Left ventricle myocardium inferior (tissue), 1 donor: ENCODE measurements around the gene ZNF683. TPM values are rescaled to one million over a fixed set of nuclear protein-coding genes. Genes with fewer than 3 reads are reported as not detected.

ENCODE experiments used
- DNase-seq: peaks from one replicate; pipeline ENCODE4 v3.0.0-alpha.2; 2020
- H3K27ac ChIP-seq: fragments of 200-600 bp; replicated peaks from 2 replicates; pipeline ENCODE4 v1.8.0; 2021
- H3K27me3 ChIP-seq: fragments of 200-600 bp; 2 replicates; pipeline ENCODE4 v1.8.0; 2021; ENCODE audit warnings: low read depth
- H3K36me3 ChIP-seq: fragments of 200-600 bp; 2 replicates; pipeline ENCODE4 v1.8.0; 2021
- H3K4me1 ChIP-seq: fragments of 200-600 bp; 2 replicates; pipeline ENCODE4 v1.8.0; 2021
- H3K4me3 ChIP-seq: fragments of 200-600 bp; 2 replicates; pipeline ENCODE4 v1.8.0; 2021; ENCODE audit warnings: mild to moderate bottlenecking, moderate library complexity
- H3K9me3 ChIP-seq: fragments of 200-600 bp; replicated peaks from 2 replicates; pipeline ENCODE4 v1.8.0; 2021
- intact Hi-C: fragments of 100-400 bp; cut with micrococcal nuclease; formaldehyde crosslinking; loops from one replicate; pipeline ENCODE4 v1.11.0; 2022
- total RNA-seq: library from RNA; stranded (reverse); fragmentation: NEBNext Ultra II Directional; extraction: Animal tissue kit (Norgen Biotek cat#: 25700); gene quantifications from one replicate; pipeline ENCODE4 v1.2.1, GENCODE V29; 2021
- TF ChIP-seq, protein P1 (sequence below): fragments of 200-600 bp; IDR thresholded peaks from 2 replicates; pipeline ENCODE4 v1.8.0; 2021; ENCODE audit warnings: antibody characterized with exemption, mild to moderate bottlenecking, borderline replicate concordance
- donor health status: DM: no; HTN: yes; CAD: no; lungs with severe emphysema.

The ZNF683 gene
- total RNA-seq, 1 donor from 2014 or later = not detected

DNA sequence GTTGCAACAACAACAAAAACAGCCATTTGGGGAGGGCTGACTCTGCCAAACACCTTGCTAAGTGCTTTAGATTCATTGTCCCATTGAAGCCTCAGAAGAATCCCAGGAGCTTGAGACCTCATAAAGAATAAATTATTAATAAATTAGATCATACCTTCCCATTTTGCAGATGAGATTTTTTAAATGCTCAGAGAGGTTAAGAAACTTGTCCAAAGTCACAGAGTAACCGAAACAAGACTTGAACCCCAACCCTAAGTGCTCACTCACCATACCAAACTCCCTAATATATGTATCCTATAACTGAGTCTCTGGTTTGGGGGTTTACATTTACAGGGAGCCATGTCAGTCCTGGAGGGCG lies 22.2 kb downstream of the ZNF683 start:
- Histone ChIP-seq H3K36me3 (no peaks in the 10 kb centered on the region), H3K27me3 (peaks cover 16% of the 10 kb centered on the region), H3K9me3 (no peaks in the 10 kb centered on the region), H3K27ac (no peak overlapping the region), H3K4me1 (peaks cover 7% of the 10 kb centered on the region), H3K4me3 (no peak overlapping the region)
- TF ChIP-seq, protein P1, sequence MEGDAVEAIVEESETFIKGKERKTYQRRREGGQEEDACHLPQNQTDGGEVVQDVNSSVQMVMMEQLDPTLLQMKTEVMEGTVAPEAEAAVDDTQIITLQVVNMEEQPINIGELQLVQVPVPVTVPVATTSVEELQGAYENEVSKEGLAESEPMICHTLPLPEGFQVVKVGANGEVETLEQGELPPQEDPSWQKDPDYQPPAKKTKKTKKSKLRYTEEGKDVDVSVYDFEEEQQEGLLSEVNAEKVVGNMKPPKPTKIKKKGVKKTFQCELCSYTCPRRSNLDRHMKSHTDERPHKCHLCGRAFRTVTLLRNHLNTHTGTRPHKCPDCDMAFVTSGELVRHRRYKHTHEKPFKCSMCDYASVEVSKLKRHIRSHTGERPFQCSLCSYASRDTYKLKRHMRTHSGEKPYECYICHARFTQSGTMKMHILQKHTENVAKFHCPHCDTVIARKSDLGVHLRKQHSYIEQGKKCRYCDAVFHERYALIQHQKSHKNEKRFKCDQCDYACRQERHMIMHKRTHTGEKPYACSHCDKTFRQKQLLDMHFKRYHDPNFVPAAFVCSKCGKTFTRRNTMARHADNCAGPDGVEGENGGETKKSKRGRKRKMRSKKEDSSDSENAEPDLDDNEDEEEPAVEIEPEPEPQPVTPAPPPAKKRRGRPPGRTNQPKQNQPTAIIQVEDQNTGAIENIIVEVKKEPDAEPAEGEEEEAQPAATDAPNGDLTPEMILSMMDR = no peak
- intact Hi-C loops = no loop called here
- no peak for DNase-seq

DNA sequence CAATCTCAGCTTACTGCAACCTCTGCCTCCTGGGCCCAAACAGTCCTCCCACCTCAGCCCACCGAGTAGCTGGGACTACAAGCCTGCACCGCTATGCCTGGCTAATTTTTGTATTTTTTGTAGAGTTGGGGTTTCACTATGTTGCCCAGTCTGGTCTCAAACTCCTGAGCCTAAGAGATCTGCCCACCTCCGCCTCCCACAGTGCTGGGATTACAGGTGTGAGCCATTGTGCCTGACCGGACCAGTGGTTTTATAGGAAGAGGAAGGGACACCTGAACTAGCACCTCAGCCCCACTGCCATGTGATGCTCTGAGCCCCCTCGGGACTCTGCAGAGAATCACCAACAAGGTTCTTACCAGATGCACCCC lies 22.7 kb downstream of the ZNF683 start:
- Histone ChIP-seq H3K4me1 (peaks cover 7% of the 10 kb centered on the region), H3K27ac (no peak overlapping the region), H3K9me3 (no peaks in the 10 kb centered on the region), H3K27me3 (peaks cover 11% of the 10 kb centered on the region), H3K36me3 (no peaks in the 10 kb centered on the region), H3K4me3 (no peak overlapping the region)
- no peak for DNase-seq
- intact Hi-C loops = no loop called here
- TF ChIP-seq, protein P1 = no peak

DNA sequence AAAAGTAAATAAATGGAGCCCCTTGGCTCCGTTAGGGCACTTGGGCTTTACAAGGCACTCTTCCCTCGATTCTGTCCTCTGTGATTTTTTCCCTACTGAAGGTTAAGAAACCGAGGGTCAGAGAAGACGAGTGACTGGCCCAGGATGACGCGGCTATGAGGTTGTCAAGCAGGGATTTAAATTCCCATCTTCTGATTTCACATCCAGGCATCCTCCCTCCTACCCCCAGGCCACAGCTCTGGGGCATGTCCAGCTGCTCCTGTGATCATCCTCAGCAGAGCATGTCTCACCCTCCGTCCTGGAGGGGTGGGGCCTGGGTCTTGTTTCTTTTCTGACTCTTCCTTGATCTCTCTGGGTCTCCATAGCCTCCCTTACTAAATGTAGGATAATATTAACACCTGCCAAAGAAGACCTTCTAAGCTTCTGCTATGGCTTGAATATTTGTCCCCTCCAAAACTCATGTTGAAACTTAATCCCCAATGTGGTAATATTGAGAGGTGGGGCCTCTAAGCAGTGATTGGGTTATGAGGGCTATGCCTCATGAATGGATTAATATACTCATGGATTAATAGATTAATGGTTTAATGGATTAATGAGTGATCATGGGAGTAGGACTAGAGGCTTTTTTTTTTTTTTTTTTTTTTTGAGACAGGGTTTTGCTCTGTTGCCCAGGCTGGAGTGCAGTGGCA lies 23.2 kb downstream of the ZNF683 start:
- no peak overlapping the region for H3K27ac ChIP-seq
- no peaks in the 10 kb centered on the region for H3K36me3 ChIP-seq
- peaks cover 10% of the 10 kb centered on the region for H3K27me3 ChIP-seq
- H3K4me3 ChIP-seq = no peak overlapping the region
- intact Hi-C loops = no loop called here
- TF ChIP-seq, protein P1 = no peak
- H3K4me1 ChIP-seq = peaks cover 7% of the 10 kb centered on the region
- no peak for DNase-seq
- H3K9me3 ChIP-seq = no peaks in the 10 kb centered on the region

DNA sequence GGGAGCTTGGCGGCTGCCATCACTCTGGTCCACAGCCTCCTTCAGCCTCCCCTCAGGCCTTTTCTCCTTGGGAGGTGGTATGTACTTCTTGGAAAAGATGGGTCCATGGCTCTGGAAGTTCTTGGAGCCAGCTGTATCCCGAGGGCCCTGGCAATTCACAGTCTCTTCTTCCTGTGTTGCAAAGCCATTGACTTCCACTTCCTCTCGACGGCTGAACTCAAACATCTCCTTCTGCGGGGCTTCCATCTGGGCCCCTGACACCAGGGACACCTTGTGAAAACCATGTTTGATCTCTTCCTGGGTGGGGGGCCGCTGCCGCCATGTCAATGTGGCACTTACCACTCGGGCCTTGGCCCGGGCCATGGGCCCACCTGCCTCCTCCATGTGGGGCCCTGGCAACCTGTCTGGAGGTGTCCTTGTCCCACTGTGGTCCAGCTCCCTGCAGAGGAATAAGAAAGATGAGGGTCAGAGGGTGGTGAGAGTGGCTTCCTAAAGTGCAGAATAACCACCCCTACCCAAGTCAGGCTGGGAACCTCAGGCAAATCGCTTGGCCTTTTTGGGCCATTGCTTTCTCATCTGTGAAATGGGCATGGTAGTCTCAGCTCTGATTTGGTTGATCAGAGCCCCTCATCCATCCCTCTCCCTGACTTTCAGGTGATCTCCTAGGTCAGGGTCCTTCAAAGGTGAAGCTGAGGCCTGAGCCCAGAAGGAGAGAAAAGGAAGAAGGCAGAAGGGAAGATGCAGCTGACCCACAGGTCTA lies 26.1 kb downstream of the ZNF683 start:
- peaks cover 27% of the 10 kb centered on the region for H3K27me3 ChIP-seq
- H3K4me1 ChIP-seq = peaks cover 4% of the 10 kb centered on the region
- TF ChIP-seq, protein P1 = no peak
- intact Hi-C loops = no loop called here
- H3K27ac ChIP-seq = no peak overlapping the region
- H3K9me3 ChIP-seq = no peaks in the 10 kb centered on the region
- DNase-seq = no peak
- H3K36me3 ChIP-seq = no peaks in the 10 kb centered on the region
- H3K4me3 ChIP-seq = no peak overlapping the region

DNA sequence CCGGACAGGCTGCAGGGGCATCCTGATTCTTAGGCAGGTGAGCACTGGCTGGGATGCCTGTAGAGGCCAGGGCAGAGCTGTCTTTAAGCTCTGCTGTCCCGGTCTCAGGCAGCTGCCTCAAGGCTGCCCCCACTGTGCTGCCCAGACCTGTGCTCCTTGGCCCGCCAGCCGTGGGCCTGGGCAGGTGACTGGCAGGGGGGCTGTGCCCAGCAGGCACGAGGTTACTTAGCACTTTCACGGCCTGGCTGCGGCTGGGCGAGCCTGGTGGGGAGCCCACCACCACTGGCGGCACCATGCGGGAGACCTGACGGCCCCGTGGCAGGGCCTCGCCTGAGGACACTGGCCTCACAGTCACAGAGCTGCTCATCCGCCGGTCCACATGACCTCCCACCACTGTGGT lies 26.8 kb downstream of the ZNF683 start:
- Histone ChIP-seq H3K36me3 (no peaks in the 10 kb centered on the region), H3K9me3 (no peaks in the 10 kb centered on the region), H3K27ac (no peak overlapping the region), H3K4me3 (no peak overlapping the region), H3K27me3 (peaks cover 27% of the 10 kb centered on the region), H3K4me1 (no peaks in the 10 kb centered on the region)
- intact Hi-C loops = no loop called here
- no peak for DNase-seq
- TF ChIP-seq, protein P1 = no peak
